ENCODE data around the gene ADORA3.

ADORA3 gene

DNA sequence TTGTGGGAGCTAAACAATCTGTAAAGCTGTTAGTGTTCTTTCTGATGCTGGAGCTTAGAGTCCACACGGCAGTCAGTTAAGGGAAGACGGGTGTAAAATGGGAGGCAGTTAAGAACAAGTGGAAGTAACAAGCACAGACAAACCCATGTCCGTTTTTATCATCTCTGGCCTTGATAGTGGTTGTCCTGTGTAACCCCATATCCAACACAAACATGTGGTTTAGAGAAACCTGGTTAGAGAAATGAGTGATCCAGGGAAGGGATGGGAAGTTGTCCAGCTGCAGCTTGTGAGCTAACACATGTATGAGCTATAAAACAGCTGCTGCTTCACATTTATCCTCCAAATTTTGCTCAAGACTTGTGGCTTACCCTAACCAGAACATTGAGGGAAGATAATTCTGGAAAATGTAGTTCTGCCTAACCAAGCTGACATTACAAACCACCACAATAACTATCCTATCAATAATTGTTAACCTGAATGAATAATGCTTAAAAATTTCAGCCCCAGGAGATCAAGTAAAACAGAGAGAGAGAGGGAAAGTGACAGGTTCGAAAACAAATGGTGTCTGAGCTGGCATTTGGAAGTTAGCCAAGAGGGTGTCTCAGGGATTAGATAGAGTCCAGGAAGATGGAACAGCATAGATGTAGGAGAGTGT, 40.3 kb downstream of the ADORA3 start:
- H3K4me3 ChIP-seq, result no peak overlapping the region
- H3K27ac ChIP-seq, result no peak overlapping the region
- TF ChIP-seq, protein P1, sequence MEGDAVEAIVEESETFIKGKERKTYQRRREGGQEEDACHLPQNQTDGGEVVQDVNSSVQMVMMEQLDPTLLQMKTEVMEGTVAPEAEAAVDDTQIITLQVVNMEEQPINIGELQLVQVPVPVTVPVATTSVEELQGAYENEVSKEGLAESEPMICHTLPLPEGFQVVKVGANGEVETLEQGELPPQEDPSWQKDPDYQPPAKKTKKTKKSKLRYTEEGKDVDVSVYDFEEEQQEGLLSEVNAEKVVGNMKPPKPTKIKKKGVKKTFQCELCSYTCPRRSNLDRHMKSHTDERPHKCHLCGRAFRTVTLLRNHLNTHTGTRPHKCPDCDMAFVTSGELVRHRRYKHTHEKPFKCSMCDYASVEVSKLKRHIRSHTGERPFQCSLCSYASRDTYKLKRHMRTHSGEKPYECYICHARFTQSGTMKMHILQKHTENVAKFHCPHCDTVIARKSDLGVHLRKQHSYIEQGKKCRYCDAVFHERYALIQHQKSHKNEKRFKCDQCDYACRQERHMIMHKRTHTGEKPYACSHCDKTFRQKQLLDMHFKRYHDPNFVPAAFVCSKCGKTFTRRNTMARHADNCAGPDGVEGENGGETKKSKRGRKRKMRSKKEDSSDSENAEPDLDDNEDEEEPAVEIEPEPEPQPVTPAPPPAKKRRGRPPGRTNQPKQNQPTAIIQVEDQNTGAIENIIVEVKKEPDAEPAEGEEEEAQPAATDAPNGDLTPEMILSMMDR (IDR thresholded peaks at IDR 0.05), result no peak
- no peak for DNase-seq (ENCODE audit: low spot score)

DNA sequence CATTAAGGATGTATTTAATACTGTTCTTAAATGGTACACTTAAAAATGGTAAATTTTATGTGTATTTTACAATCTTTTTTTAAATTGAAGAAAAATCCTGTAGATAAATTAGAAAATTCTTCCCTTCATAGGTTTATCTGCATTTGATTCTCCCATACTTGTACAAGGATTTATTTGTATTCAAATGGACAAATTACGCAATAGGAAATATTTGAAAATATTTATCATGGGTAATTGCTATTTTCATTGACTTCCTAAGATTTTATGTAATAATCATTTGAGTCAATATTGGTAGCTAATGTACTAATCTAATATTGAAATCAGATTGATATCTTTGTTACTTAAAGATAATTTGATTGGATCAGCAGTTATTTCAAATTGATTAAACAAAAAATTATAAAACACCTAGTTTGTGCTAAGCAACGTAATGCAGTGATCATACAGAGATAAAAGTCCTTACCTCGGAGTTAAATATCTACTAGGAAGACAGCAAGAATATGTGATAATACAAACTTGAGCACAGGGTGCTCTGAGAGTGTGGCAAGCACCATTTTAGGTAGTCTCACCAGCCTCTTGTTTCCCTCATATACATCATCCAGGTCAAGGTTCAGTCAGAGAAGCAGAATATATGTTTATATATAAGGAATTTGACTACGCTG, 40.9 kb downstream of the ADORA3 start:
- TF ChIP-seq, protein P1 (IDR thresholded peaks at IDR 0.05), result no peak
- Histone ChIP-seq H3K4me3 (no peak overlapping the region), H3K27ac (no peak overlapping the region)
- DNase-seq (ENCODE audit: low spot score), result no peak

DNA sequence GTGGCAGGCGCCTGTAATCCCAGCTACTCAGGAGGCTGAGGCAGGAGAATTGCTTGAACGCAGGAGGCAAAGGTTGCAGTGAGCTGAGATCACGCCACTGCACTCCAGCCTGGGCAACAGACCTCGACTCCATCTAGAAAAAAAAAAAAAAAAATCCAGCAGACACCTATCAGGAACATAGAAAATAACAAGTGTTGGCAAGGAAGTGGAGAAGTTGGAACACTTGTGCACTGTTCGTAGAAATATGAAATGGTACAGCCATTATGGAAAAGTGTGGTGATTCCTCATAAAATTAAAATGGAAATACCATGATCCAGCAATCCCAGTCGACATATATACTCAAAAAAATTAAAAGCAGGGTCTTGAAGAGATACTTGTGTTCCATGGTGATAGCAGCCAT, 41.7 kb downstream of the ADORA3 start:
- Histone ChIP-seq H3K27ac (no peak overlapping the region), H3K4me3 (no peak overlapping the region)
- DNase-seq (ENCODE audit: low spot score), result no peak
- TF ChIP-seq, protein P1 (IDR thresholded peaks at IDR 0.05), result no peak

DNA sequence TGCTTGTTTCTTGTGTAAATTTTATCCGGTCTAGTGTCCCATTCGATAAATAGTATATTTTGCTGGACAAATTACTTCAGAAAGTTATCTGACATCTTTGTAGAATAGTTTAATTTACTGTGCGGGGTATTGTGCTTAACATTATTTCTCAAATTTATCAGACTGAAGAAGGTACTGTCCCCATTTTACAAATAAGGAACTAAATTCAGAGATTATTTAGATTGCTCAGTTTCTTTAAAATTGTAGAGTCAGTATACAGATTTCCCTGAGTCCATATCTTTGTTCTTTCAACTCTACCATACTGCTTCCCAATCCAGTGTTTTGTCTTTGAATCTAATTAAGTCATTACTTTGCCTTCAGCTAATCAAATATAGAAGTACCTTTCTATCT, 47.8 kb downstream of the ADORA3 start:
- DNase-seq (ENCODE audit: low spot score), result no peak
- TF ChIP-seq, protein P1 (IDR thresholded peaks at IDR 0.05), result no peak
- Histone ChIP-seq H3K4me3 (no peak overlapping the region), H3K27ac (no peak overlapping the region)

DNA sequence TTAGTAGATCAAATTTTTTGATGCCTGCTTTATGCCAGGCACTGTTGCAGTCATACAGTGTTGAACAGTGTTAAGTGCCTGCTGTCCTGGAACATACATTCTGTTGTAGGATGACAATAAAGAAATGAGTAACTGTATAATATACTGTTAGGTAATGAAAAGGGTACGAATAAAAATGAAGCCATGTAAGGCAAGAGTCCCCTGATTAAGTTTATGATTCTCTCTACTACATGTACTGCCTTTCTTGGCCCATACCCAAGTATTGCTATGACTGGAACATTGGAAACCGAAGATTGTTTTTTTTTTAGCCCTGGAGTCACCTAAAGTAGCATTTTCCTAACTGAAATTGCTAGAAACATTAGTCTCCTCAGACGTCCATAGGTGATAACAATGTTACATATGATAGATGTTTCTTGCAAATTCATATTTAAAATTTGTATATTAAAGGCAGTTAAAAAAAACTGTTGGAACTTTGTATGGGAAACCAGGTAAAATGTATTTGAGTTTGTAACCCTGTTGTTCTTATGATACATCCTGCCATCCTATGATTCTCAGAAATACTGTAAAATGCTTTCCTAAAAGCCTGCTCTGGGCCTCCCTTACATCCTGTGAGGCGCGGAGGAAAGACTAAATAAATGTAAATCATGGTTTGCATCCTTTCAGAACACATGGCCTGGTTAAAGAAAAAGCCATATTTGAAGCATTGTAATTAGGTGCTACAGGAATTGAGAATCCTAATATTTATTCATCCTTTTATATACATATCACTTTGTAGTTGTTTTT, 48.4 kb downstream of the ADORA3 start:
- TF ChIP-seq, protein P1 (IDR thresholded peaks at IDR 0.05), result no peak
- DNase-seq (ENCODE audit: low spot score), result no peak
- Histone ChIP-seq H3K27ac (no peak overlapping the region), H3K4me3 (no peak overlapping the region)

DNA sequence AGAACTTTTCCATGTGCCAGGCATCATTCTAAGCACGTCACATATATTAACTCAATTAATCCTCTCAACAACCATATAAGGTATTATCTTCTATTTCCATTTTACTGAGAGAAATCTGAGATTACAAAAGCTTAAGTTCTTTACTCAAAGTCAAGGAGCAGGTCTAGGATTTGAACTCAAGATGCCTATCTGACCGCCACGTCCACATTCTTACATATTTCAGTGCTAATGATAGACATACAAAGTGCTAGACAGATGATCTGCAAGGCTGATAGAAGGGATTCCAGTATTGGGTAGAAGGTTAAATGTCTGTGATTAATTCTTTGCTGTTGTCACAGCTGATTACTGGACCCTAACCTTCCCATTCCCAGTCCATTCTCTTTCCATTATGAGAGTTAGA, 49.7 kb downstream of the ADORA3 start:
- DNase-seq (ENCODE audit: low spot score), result no peak
- Histone ChIP-seq H3K4me3 (no peak overlapping the region), H3K27ac (no peak overlapping the region)
- TF ChIP-seq, protein P1 (IDR thresholded peaks at IDR 0.05), result no peak
